K562 (cell line): Measurements from ENCODE around the gene C1QL3.

Experiments
- CBX5 ChIP-seq: IDR thresholded peaks from 2 replicates; pipeline ENCODE4 v1.6.1; 2014; ENCODE audit warnings: low read depth, borderline replicate concordance
- FOS ChIP-seq: IDR thresholded peaks from 3 replicates; pipeline ENCODE4 v1.6.1; 2011; ENCODE audit not compliant: insufficient read length; ENCODE audit errors: extremely low read depth
- POLR2A ChIP-seq: fragments of 450-650 bp; conservative IDR thresholded peaks from 2 replicates; pipeline ENCODE4 v1.6.1; 2016
- STAT5B ChIP-seq: fragments of 250-450 bp; sonication (Bioruptor Pico); IDR thresholded peaks from 2 replicates; pipeline ENCODE4 v1.8.0; 2021; ENCODE audit warnings: mild to moderate bottlenecking, inconsistent platforms
- ZBTB7A ChIP-seq: IDR thresholded peaks from 2 replicates; pipeline ENCODE4 v1.6.1; 2011; ENCODE audit warnings: low read depth, mild to moderate bottlenecking, low read length, moderate library complexity, borderline replicate concordance; ENCODE audit not compliant: control insufficient read depth
- ZKSCAN8 ChIP-seq: fragments of 200-800 bp; sonication (Bioruptor generic); IDR thresholded peaks from 2 replicates; pipeline ENCODE4 v1.6.1; 2016; ENCODE audit warnings: missing genetic modification characterization, missing compliant biosample characterization
- ZNF354B ChIP-seq: fragments of 250-450 bp; sonication (Bioruptor Pico); IDR thresholded peaks from 2 replicates; pipeline ENCODE4 v1.4.0; 2020
- ZNF408 ChIP-seq: fragments of 250-450 bp; sonication (Bioruptor Pico); IDR thresholded peaks from 2 replicates; pipeline ENCODE4 v1.4.0; 2020; ENCODE audit warnings: low read depth, mild to moderate bottlenecking, moderate library complexity
- ZNF589 ChIP-seq: fragments of 200-800 bp; sonication (Bioruptor generic); IDR thresholded peaks from 2 replicates; pipeline ENCODE4 v1.6.1; 2016; ENCODE audit warnings: low read depth, missing genetic modification characterization, missing compliant biosample characterization
- TF ChIP-seq, protein P1 (sequence below): sonication (generic); formaldehyde crosslinking; IDR thresholded peaks from 2 replicates; pipeline ENCODE4 v1.8.0; 2022; ENCODE audit warnings: mild to moderate bottlenecking, missing genetic modification reagents
- TF ChIP-seq, protein P2 (sequence below): fragments of 250-450 bp; sonication (Bioruptor Pico); IDR thresholded peaks from 2 replicates; pipeline ENCODE4 v1.5.0; 2021; ENCODE audit warnings: mild to moderate bottlenecking, borderline replicate concordance
- TF ChIP-seq, protein P3 (sequence below): IDR thresholded peaks from 3 replicates; pipeline ENCODE4 v1.6.1; 2011; ENCODE audit warnings: borderline replicate concordance, mild to moderate bottlenecking, moderate library complexity; ENCODE audit not compliant: insufficient read length; ENCODE audit errors: extremely low read depth
- TF ChIP-seq, protein P4 (sequence below): sonication (generic); formaldehyde crosslinking; IDR thresholded peaks from 2 replicates; pipeline ENCODE4 v1.8.0; 2022; ENCODE audit warnings: mild to moderate bottlenecking, low read depth, missing genetic modification reagents
- TF ChIP-seq, protein P5 (sequence below), 3 experiments: IDR thresholded peaks in 2 of 3; conservative IDR thresholded peaks in 1 of 3; 2 replicates each; pipeline ENCODE4 v1.5.1; 2011 to 2012; ENCODE audit warnings: low read length in 3 of 3, mild to moderate bottlenecking in 3 of 3, control low read depth in 2 of 3, improper control_type of control experiment in 1 of 3, inconsistent platforms in 1 of 3, low read depth in 1 of 3, mixed read lengths in 1 of 3, moderate library complexity in 1 of 3; ENCODE audit not compliant: insufficient read depth in 2 of 3

DNA sequence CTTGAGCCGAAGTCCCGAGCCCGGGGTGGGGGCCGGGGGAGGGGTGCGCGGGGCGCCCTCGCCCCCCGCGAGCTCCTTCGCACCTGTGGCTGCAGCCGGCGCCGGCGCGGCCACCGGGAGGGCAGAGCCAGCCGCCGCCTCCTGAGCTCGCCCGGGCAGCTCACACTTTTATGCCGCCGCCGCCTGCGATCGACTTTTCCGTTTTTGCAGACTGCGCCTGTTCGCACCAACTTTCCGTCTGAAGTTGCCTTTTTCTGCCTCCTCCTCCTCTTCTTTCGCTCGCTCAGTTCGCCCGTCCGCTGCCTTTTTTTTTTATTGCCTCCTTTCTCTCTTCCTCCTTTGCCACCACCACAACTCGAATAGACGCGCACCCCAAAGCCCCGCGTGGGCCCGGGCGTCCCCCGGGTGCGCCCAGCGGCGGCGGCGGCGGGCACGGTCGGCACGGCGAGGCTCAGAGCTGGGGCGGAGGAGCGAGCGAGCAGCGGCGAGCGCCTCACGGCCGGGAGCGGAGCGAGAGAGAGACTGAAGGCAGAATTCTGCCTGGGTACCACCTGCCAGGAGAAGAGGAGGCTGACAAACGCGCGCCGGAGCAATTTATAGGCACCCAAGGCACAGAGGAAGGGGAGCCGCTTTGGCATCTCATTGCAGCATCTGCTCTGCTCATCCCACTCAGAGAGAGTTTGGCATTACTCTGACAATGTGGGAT lies at the start of gene C1QL3:
- TF ChIP-seq ZNF589 (CRISPR knock-in tag) = no peak
- TF ChIP-seq, protein P1, sequence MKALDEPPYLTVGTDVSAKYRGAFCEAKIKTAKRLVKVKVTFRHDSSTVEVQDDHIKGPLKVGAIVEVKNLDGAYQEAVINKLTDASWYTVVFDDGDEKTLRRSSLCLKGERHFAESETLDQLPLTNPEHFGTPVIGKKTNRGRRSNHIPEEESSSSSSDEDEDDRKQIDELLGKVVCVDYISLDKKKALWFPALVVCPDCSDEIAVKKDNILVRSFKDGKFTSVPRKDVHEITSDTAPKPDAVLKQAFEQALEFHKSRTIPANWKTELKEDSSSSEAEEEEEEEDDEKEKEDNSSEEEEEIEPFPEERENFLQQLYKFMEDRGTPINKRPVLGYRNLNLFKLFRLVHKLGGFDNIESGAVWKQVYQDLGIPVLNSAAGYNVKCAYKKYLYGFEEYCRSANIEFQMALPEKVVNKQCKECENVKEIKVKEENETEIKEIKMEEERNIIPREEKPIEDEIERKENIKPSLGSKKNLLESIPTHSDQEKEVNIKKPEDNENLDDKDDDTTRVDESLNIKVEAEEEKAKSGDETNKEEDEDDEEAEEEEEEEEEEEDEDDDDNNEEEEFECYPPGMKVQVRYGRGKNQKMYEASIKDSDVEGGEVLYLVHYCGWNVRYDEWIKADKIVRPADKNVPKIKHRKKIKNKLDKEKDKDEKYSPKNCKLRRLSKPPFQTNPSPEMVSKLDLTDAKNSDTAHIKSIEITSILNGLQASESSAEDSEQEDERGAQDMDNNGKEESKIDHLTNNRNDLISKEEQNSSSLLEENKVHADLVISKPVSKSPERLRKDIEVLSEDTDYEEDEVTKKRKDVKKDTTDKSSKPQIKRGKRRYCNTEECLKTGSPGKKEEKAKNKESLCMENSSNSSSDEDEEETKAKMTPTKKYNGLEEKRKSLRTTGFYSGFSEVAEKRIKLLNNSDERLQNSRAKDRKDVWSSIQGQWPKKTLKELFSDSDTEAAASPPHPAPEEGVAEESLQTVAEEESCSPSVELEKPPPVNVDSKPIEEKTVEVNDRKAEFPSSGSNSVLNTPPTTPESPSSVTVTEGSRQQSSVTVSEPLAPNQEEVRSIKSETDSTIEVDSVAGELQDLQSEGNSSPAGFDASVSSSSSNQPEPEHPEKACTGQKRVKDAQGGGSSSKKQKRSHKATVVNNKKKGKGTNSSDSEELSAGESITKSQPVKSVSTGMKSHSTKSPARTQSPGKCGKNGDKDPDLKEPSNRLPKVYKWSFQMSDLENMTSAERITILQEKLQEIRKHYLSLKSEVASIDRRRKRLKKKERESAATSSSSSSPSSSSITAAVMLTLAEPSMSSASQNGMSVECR (CRISPR knock-in tag) = no peak
- TF ChIP-seq ZBTB7A = no peak
- no peak for TF ChIP-seq STAT5B
- TF ChIP-seq, protein P2, sequence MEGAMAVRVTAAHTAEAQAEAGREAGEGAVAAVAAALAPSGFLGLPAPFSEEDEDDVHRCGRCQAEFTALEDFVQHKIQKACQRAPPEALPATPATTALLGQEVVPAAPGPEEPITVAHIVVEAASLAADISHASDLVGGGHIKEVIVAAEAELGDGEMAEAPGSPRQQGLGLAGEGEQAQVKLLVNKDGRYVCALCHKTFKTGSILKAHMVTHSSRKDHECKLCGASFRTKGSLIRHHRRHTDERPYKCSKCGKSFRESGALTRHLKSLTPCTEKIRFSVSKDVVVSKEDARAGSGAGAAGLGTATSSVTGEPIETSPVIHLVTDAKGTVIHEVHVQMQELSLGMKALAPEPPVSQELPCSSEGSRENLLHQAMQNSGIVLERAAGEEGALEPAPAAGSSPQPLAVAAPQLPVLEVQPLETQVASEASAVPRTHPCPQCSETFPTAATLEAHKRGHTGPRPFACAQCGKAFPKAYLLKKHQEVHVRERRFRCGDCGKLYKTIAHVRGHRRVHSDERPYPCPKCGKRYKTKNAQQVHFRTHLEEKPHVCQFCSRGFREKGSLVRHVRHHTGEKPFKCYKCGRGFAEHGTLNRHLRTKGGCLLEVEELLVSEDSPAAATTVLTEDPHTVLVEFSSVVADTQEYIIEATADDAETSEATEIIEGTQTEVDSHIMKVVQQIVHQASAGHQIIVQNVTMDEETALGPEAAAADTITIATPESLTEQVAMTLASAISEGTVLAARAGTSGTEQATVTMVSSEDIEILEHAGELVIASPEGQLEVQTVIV (CRISPR knock-in tag) = no peak
- TF ChIP-seq ZNF354B (CRISPR knock-in tag) = no peak
- TF ChIP-seq, protein P3, sequence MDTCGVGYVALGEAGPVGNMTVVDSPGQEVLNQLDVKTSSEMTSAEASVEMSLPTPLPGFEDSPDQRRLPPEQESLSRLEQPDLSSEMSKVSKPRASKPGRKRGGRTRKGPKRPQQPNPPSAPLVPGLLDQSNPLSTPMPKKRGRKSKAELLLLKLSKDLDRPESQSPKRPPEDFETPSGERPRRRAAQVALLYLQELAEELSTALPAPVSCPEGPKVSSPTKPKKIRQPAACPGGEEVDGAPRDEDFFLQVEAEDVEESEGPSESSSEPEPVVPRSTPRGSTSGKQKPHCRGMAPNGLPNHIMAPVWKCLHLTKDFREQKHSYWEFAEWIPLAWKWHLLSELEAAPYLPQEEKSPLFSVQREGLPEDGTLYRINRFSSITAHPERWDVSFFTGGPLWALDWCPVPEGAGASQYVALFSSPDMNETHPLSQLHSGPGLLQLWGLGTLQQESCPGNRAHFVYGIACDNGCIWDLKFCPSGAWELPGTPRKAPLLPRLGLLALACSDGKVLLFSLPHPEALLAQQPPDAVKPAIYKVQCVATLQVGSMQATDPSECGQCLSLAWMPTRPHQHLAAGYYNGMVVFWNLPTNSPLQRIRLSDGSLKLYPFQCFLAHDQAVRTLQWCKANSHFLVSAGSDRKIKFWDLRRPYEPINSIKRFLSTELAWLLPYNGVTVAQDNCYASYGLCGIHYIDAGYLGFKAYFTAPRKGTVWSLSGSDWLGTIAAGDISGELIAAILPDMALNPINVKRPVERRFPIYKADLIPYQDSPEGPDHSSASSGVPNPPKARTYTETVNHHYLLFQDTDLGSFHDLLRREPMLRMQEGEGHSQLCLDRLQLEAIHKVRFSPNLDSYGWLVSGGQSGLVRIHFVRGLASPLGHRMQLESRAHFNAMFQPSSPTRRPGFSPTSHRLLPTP = no peak
- TF ChIP-seq ZNF408 = no peak
- no peak for TF ChIP-seq ZKSCAN8 (CRISPR knock-in tag)
- TF ChIP-seq, protein P4, sequence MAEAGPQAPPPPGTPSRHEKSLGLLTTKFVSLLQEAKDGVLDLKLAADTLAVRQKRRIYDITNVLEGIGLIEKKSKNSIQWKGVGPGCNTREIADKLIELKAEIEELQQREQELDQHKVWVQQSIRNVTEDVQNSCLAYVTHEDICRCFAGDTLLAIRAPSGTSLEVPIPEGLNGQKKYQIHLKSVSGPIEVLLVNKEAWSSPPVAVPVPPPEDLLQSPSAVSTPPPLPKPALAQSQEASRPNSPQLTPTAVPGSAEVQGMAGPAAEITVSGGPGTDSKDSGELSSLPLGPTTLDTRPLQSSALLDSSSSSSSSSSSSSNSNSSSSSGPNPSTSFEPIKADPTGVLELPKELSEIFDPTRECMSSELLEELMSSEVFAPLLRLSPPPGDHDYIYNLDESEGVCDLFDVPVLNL (CRISPR knock-in tag) = no peak
- no peak for TF ChIP-seq CBX5
- TF ChIP-seq, protein P5, sequence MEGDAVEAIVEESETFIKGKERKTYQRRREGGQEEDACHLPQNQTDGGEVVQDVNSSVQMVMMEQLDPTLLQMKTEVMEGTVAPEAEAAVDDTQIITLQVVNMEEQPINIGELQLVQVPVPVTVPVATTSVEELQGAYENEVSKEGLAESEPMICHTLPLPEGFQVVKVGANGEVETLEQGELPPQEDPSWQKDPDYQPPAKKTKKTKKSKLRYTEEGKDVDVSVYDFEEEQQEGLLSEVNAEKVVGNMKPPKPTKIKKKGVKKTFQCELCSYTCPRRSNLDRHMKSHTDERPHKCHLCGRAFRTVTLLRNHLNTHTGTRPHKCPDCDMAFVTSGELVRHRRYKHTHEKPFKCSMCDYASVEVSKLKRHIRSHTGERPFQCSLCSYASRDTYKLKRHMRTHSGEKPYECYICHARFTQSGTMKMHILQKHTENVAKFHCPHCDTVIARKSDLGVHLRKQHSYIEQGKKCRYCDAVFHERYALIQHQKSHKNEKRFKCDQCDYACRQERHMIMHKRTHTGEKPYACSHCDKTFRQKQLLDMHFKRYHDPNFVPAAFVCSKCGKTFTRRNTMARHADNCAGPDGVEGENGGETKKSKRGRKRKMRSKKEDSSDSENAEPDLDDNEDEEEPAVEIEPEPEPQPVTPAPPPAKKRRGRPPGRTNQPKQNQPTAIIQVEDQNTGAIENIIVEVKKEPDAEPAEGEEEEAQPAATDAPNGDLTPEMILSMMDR (IDR thresholded peaks at IDR 0.05 in 2 of 3, conservative IDR thresholded peaks at IDR 0.05 in 1 of 3; ENCODE audit: insufficient read depth in 2 of 3, low read depth in 1 of 3, low read length in 3 of 3) = no peak
- no peak for TF ChIP-seq POLR2A
- TF ChIP-seq FOS = no peak
